ENCODE measurements around the gene ITGA1.

- TF ChIP-seq CTCF (IDR thresholded peaks at IDR 0.05; ENCODE audit: insufficient read depth, low read length), result no peak
- TF ChIP-seq GABPA (IDR thresholded peaks at IDR 0.05; ENCODE audit: low read depth), result no peak
- TF ChIP-seq POLR2AphosphoS5 (IDR thresholded peaks at IDR 0.05; ENCODE audit: low read depth), result no peak
Measured at GRCh38 chr5:52981507-52981906, 193.8 kb downstream of the ITGA1 start.
